ENCODE measurements around the gene ARL2BP. TPM values are rescaled to one million over a fixed set of nuclear protein-coding genes. Genes with fewer than 3 reads are reported as not detected.
"Not testable (repeated sequence)": the region's sequence is repeated elsewhere in the genome, so short reads cannot be mapped to it uniquely, and the experiment has no call there.

ARL2BP gene
- total RNA-seq, 1 donor from 2014 or later: 106 TPM

- DNase-seq: no peak
Observed at GRCh38 chr16:57263541-57264351, 18.7 kb downstream of the ARL2BP start.

GRCh38 chr16:57264381-57264780 is 19.3 kb downstream of the ARL2BP start:
- DNase-seq: no peak

DNA sequence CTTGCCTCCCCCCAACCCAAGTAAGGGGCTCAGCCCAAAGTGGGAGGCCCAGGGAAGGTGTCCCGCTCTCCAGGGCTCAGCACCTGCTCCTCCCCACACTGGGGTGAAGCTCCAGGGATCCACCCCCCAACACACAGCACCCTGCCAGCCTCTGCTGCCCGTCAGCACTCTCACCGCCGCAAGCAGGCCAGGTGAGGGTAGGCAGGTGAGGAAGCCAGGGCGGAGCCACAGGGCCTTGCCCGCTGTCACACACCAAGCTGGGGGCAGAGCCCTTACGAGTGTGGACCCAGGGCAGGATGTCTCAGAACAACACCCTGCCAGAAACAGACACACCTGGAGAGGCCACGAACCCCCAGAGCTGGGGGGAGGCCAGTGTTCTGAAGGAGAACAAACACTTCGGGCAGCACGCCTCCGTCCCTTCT is 19.9 kb downstream of the ARL2BP start:
- DNase-seq: no peak

GRCh38 chr16:57265850-57266530 is 20.9 kb downstream of the ARL2BP start:
- DNase-seq: peak; percentile 83

DNA sequence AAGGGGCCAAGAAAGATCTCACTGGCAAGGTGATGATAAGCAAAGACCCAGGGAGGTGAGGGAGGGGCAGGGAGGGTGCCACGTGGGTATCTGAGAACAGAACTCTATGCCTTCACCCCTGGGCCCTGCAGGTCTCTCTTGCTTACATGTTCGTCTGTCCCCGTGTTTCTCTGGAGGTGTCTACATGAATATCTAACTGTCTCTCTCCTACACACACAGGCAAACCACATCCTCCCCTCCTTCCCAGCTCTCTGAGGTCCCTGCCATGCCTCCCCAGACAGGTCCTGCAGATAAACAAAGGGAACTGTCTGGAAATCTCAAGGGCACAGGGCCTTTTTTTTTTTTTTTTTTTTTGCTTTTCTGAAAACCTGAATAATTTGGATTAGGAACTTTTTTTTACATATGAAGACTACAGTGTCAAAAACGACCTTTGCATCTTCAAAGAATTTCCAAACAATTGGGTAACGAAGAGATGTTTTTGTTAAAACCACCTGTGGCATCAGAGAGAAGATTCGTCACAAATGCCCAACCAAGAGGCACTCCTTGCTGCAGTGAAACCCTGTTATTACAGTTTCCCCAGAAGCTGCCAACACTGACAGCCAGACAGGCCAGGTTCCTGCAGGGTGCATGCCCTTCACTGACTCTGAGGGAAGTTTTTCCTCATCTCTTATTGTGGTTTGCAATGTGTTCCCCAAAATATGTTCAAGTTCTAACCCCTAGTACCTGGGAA is 21.6 kb downstream of the ARL2BP start:
- DNase-seq: no peak

- DNase-seq: not testable (repeated sequence)
Observed at GRCh38 chr16:57267343-57267742, 22.3 kb downstream of the ARL2BP start.

DNA sequence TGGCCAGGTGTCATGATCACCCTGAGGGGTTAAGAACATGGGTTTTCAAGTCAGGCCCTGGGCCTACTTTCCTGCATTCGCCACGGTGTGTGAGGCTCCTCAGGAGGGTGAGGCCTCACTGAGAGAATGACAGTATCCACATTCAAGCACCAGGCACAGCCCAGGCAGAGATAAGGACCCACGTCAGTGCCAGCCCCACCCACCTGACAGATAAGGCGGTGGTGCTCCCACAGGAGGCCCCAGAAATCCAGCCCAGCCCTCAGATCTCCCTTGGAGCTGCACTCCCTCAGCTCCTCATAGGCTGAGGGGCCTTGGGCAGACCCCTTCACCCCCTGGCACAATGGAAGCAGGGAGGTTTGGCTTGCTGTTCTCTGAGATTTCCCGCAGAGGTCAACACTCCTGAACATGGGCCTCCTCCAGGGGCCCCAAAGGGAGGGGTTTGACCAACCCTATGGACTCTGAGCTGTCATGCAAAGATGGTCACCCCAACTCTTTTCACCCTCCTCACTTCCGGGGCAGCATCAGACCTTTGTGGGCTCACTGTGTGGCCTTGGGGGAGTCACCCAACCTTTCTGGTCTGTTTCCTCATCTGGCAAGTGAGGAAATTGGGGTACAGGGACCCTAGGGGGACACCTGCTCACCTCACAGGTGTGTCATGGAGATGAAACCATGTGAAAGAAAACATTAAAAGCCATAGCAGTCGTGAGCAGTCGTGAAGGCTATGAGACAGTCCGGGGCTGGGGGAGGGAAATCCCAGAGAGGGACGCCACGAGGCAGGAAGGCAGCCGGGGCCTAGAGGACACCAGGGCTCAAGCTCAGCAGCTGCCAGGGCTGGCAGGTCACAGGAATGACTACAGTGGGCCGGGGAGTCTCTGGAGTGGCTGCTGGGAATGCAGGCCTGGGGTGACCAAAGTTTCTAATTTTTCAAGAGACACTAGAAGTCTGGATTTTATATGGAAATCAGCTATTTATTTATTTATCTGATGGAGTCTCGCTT is 24.0 kb downstream of the ARL2BP start:
- DNase-seq: no peak

- no peak for DNase-seq
Observed at GRCh38 chr16:57270221-57271062, 25.4 kb downstream of the ARL2BP start.

DNA sequence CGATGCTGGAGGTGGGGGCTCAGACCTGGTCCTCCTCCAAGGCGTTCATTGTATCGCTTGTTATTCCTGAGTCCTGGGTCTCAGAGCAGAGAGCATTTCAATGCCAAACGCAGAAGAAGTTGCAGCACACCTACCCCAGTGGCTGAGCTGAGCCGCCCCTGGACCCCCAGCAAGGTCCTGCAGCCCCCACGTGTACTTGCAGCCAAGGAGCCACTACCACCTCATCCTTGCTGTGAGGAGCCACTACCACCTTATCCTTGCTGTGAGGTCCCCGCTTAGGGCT is 25.9 kb downstream of the ARL2BP start:
- DNase-seq: no peak

DNA sequence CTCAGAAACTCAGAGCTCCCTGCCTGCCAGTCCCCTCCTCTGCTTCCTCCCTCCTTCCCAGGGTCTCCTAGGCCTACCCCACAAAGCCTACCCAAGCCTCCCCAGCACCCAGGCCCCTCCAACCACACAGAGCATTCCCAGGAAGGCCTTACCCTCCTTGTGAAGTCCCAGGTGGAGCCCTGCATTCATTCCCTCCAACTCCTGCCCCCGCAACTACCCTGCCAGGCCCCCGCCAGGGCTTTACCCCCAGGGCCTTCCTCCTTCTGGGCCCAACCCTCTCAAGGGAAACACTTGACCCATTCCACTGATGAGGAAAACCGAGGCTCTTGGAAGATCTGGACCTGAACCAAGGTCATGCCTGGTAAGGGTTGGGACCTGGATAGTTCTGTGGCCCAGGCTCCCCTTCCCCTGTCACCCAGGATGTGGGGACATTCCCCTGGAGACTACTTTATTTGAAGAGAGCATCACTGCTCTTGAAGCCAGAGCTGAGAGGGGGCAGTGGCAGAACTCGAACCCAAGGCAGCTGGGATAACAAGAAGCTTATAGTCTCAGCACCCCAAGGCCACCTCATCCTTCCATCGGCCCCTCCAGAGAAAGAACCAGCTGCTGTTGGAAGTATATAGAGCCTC is 26.9 kb downstream of the ARL2BP start:
- no peak for DNase-seq

DNA sequence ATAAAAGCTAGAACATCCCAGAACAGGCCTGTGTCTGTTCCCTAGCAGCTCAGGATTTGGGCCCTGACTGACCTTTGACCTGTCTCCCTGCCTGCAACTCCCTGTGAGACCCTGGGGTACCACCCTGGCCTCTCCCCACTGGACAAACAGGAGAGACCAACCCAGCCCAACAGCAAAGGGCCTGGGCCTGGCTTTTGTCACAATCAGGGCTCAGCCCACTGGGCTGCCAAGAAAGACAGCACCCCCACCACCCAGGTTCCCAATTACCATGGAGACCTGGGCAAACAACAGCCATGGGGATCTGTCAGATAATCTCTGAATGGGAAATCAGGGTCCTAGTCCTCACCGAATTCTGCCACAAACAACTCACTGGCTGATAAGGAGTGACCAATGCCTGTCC is 28.3 kb downstream of the ARL2BP start:
- no peak for DNase-seq

GRCh38 chr16:57273826-57274225 is 28.8 kb downstream of the ARL2BP start:
- no peak for DNase-seq

DNA sequence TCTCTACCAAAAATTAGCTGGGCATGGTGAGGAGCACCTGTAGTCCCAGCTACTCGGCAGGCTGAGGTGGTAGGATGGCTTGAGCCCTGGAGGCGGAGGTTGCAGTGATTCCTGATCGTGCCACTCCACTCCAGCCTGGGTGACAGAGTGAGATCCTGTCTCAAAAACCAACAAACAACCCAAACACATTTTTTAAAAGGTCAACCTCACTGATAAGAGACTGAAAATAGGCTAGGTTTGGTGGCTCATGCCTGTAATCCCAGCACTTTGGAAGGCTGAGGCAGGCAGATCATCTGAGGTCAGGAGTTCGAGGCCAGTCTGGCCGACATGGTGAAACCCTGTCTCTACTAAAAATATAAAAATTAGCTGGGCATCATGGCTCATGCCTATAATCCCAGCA is 30.9 kb downstream of the ARL2BP start:
- DNase-seq: not testable (repeated sequence)

- DNase-seq: peak; percentile 51
Observed at GRCh38 chr16:57276596-57276995, 31.5 kb downstream of the ARL2BP start.

DNA sequence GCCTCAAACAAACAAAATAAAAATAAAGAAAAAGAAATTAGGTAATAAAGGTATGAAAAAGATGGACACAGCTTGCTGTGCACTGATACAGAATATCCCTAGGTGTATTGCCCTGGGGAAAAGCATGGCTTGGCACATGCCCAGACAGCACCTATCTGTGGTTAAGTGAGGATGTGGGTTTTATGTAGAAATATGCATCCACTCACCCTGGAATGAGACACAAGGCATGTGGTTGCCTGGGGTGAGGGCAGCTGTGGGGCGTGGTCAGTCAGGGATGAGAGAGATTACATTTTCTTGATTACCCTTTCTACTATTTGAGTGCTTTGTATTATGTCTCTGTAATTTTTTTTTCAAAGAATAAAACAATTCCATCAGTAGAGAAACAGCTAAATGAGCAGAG is 32.5 kb downstream of the ARL2BP start:
- DNase-seq: no peak

DNA sequence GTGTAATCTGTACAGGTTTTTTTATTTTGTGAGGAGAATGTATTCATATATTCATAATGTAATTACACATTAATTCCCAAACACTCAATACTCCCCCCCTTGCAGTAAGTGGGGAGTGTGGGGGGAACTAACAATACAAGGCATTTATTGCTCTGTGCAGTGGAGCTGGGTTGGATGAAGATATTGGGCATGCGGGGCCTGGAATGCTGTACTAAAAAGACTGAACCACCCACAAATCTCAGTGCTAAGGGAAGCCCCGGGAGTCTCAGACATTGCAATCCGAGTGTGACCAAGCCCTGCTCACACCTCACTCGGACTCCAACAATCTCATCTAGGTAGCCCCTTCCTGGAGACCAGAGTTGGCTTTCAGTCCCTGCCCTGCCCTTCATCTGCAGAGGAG is 33.4 kb downstream of the ARL2BP start:
- no peak for DNase-seq

DNA sequence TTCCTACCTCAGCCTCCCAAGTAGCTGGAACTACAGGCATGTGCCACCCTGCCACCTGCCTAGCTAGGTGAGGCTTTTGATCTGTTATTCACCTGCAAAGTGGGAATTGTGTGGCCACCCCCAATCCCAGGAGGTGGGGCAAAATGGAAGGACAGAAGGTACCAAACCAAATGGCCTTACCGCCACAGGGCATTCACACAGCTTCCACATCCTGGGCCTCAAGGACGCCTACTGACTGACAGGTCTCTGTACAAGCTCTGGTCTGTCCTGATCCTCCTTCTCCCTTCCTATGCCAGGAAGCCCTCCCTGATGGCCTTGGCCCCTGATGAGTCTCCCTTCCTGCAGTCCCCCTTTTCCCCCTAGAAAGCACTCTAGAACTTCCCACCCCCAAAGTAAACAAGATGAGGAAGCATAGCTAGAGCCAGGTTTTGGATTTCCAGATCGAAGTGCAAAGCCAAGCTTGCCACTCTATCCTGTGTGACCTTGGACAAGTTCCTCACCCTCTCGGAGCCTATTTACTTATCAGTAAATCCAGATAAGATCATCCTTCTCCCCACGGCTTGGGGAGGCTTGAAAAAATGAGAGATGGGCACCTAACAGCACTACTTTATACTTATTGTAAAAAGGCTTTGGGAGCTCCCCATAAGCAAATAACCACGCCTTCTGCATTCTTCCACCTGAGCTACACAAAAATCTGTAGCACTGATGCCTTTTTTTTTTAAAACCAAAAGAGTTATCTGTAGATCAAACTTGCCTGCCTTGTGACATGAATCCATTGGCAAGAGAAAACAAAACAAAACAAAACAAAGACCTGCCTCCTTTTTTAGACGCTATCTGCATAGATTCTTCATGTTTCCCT is 35.0 kb downstream of the ARL2BP start:
- DNase-seq: peak; percentile 31

GRCh38 chr16:57281791-57282190 is 36.7 kb downstream of the ARL2BP start:
- no peak for DNase-seq

- no peak for DNase-seq
Observed at GRCh38 chr16:57282510-57283213, 37.6 kb downstream of the ARL2BP start.

Data from dermis blood vessel endothelial cell (primary cell).